Inflammatory macrophage (primary cell): ENCODE data around the gene ZBTB26.
"Not testable (repeated sequence)": the region's sequence is repeated elsewhere in the genome, so short reads cannot be mapped to it uniquely, and the experiment has no call there.

Experiments used
- DNase-seq, 2 donors: peaks; one replicate each; pipeline ENCODE4 v3.0.0-alpha.2; 2020 to 2022

Gene ZBTB26

DNA sequence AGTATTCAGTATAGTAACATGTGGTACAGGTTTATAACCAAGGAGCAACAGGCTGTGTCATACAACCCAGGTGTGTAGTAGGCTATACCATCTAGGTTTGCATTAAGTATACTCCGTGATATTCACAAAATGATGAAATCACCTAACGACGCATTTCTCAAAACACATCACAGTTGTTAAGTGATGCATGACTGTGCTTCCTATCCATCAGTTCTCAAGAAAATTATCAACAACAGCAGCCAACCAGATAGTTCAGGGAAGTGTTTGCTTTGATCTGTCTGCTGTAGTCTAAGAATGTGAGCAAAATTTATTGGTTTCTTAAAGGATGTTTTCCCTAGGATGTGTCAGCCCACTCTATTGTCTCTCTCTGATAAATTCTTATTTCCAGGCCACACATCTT is 7.4 kb downstream of the ZBTB26 start:
- no peak for DNase-seq

DNA sequence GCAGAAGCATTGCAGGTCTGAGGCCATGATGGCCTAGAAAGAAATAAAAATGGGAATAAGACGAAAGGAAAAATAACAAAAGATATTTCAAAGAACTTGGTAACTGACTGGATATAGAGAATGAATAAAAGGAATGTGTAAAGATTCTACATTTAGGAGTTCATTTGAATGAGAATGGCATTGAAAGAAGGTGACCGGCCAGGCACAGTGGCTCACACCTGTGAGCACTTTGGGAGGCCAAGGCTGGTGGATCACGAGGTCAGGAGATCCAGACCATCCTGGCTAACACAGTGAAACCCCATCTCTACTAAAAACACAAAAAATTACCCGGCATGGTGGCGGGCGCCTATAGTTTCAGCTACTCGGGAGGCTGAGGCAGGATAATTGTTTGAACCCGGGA is 8.6 kb downstream of the ZBTB26 start:
- DNase-seq: no peak

DNA sequence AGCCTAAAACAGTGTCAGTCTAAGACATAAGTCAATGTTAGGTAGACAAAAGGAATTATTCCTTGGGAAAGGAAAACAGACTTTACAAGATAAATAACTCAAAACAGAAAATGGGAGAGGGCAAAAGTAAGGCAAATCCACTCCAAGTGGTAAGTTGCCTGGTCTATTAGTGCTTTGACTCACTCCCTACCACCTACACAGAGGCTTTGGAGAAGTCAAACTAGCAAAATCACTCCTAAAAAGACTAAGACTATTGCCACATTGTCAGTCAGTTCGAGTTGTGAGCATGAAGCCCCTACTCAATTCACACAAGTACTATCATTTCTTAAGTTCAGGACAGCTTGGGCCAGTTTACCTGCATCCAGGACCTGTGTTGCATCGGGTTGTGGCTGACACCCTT is 13.0 kb downstream of the ZBTB26 start:
- DNase-seq: peak in 1 of 2 donors; percentile 58

- DNase-seq: peak; percentile 82 to 86
Measured at GRCh38 chr9:122912964-122913673, 18.2 kb downstream of the ZBTB26 start, which contains the start of gene ZBTB6. Gene ZBTB6 (minus strand): TSS chr9:122913323. CDS start chr9:122912072, 1,251 bp downstream.

DNA sequence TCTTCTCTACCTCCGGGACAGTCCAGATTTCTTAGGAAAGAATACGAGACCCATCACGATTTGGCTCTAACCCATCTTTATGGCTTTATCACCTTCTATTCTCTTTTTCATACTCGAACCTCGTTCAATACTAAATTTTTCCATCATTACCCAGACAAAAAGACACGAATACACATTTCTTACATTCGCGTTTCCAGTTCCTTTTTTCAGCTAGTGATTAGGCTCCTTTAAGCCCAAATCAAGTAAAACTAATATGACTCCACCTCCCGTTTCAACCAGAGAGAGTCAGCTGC is 18.7 kb downstream of the ZBTB26 start:
- peak in 1 of 2 donors; percentile 54 for DNase-seq

DNA sequence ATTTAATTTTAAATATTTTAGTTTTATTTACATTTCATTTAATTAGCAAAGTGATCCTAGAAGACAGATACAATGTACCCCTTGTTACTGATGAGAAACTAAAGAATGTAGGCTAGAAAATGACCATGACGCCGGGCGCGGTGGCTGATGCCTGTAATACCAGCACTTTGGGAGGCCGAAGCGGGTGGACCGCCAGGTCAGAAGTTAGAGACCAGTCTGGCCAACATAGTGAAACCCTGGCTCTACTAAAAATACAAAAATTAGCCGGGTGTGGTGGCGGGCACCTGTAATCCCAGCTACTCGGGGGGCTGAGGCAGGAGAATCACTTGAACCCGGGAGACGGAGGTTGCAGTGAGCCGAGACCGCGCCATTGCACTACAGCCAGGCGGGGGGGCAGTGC is 25.2 kb downstream of the ZBTB26 start:
- not testable (repeated sequence) for DNase-seq

DNA sequence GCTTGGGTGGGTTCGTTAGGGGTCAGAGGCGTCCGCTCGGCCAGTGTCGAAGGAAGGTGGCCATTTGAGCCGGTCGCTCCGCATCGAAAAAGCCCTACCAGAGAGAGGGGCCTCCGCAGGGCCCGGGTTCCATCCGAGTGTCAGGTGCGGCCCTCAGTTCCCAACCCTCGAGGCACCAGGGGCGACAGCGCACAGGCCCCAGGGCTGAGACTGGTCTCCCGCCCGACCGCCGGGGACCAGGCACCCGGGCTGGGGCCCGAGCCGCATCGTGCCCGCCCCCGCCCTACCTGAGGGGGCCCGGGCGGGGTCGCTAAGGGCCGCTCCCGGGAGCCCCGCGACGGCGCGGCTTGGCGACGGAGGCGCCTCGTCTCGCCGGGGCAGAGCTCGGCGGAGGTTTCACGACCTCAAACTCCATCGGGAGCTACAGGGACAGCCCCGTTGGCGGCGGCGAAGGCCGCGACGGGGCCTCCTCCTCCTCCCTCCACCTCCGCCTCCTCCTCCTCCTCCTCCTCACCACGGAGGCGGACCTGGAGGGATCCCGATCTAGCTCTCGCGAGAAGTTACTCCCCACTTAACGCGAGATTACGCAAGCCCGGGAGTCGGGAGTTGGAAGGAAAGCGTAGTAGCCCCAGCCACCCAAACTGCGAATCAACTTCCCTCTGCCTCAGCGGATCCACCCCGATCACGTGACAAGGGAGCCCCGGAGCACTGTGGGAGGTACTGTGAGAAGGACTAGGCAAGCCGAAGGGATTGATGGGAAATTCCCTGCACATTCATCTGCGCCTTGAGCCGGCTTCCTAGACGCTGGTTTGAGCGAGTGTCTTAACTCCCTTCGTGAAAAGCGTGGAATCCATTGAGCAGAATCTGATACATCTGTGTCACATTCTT is 26.2 kb downstream of the ZBTB26 start, which contains the start of gene RC3H2:
RC3H2 (minus strand) TSS at position 537 of the 888 bp plus-strand sequence. CDS start 7,850 bp downstream, outside the sequence.
- DNase-seq: peak; percentile 99

- DNase-seq: peak; percentile 17 to 39
Measured at GRCh38 chr9:122904466-122904822, 26.9 kb downstream of the ZBTB26 start.

DNA sequence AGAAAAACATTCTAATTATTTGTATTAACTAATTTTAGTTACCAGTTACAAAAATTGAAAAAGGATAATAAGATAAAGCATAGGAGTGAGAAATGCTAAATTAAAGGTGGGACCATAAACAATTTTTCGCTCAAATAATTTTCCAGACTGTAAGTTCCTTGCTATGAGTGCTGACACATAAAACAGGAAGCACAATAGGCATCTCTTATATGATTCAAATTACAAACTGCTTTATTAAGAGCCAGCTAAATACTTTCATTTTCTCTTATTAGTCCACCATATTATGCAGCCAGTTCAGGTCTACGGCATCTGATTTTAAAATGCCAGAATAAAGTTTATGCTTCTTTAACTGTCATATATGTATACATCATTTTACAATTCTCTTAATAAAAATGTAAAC is 30.5 kb downstream of the ZBTB26 start:
- DNase-seq: peak; percentile 28 to 75

DNA sequence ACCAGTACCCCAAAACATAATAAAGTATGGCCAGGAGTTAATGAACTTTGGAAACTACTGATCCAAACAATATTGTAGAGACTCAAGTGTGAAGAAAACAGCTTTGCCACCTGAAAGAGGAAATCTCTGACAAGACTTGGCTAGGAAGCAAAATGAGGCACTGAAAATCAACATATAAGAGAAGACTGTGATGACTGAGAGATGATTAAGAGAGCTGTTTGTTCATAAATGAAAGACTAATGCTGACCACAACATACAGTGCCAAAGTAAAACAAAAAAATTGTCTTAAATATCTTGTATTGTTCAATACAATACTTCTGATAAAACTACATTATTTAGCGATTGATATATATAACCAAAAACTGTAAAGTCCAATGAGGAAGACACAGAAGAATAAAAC is 33.3 kb downstream of the ZBTB26 start:
- DNase-seq: no peak

DNA sequence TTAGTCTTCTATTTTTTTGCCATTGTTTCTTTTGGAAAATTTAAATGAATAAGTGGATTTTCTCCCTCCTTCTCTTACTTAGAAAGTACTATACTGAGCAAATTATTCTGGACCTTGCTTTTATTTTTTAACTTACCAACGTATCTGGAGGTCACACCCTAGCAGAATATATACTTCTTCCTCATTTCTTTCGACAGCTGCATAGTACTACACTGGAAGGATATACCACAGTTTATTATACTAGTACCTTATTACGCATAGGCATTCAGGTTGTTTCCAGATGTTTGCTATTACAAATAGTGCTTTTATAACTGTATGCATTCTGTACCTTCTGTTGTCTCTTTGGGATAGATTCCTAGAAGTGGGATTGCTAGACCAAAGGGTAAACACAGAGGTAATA is 42.8 kb downstream of the ZBTB26 start:
- DNase-seq: no peak

DNA sequence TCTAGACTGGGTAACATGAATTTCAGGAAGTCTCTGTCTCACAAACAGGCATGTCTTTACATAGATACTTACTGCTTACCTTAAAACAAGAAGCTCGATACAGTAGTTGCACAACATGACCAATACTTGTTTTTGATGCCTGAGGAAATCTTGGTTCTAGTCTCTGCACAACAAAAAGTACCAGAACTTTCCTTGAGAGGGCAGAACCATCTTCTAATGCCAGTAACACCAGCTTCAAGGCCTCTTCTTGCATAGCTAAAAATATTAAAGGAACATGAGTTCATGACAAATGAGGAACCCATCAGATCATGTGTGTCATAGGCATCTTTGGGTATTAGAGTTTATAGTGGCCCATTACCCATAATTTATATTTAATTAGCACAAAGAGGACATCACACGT is 48.2 kb downstream of the ZBTB26 start:
- peak; percentile 18 to 33 for DNase-seq

- DNase-seq: no peak
Measured at GRCh38 chr9:122879443-122879842, 51.9 kb downstream of the ZBTB26 start.

- no peak for DNase-seq
Measured at GRCh38 chr9:122875523-122875922, 55.8 kb downstream of the ZBTB26 start.

DNA sequence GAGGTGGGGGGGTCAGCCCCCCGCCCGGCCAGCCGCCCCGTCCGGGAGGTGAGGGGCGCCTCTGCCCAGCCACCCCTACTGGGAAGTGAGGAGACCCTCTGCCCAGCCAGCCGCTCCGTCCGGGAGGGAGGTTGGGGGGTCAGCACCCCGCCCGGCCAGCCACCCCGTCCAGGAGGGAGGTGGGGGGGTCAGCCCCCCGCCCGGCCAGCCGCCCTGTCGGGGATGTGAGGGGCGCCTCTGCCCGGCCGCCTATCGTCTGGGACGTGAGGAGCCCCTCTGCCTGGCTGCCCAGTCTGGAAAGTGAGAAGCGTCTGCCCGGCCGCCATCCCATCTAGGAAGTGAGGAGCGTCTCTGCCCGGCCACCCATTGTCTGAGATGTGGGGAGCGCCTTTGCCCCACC is 64.0 kb downstream of the ZBTB26 start:
- DNase-seq: not testable (repeated sequence)

DNA sequence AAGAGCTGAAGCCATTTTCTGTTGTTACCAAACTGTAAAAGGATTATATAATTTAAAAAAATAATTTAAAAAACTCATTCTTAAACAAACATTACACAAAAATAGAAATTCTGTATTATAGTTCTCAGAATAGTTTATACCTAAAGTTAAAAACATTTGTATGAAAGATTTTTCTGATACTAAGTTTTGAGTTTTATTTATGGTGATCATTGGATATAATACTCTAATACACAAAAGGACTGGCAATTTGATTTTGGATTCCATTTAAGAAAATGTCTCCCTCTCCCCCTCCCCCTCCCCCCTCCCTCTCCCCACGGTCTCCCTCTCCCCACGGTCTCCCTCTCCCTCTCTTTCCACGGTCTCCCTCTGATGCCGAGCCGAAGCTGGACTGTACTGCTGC is 65.2 kb downstream of the ZBTB26 start:
- no peak for DNase-seq
